Activated CD8-positive, alpha-beta T cell treated with anti-CD3 and anti-CD28 coated beads for 36 hours (primary cell): Measurements from ENCODE around the gene PRRT4. TPM values are rescaled to one million over a fixed set of nuclear protein-coding genes. Genes with fewer than 3 reads are reported as not detected.

Experiments used
- ATAC-seq: fragments of 200-7000 bp; cut with Tn5 transposase; one replicate; pipeline ENCODE4 v1.10.0; 2021; ENCODE audit warnings: mild to moderate bottlenecking, moderate library complexity
- CTCF ChIA-PET: fragments of 350-600 bp; sonication (Branson Sonifier 250); formaldehyde crosslinking; loops from one replicate; lab custom pipeline; 2021; ENCODE audit warnings: antibody characterized with exemption; lab: Charles Lee
- POLR2A ChIA-PET: fragments of 350-600 bp; sonication (Branson Sonifier 250); formaldehyde crosslinking; loops from one replicate; lab custom pipeline; 2021; ENCODE audit warnings: antibody characterized with exemption; lab: Charles Lee
- DNase-seq: peaks from one replicate; pipeline ENCODE4 v3.0.0-alpha.2; 2020
- H3K27ac Mint-ChIP-seq: one replicate; pipeline ENCODE4 v1.8.0; 2021; ENCODE audit warnings: mild to moderate bottlenecking, mixed read lengths
- H3K27me3 Mint-ChIP-seq: one replicate; pipeline ENCODE4 v1.8.0; 2021; ENCODE audit warnings: mixed read lengths
- H3K36me3 Mint-ChIP-seq: one replicate; pipeline ENCODE4 v1.8.0; 2021; ENCODE audit warnings: low read depth, mixed read lengths
- H3K4me1 Mint-ChIP-seq: one replicate; pipeline ENCODE4 v1.8.0; 2021; ENCODE audit warnings: low read depth, mixed read lengths
- H3K4me3 Mint-ChIP-seq: one replicate; pipeline ENCODE4 v1.8.0; 2021; ENCODE audit warnings: mild to moderate bottlenecking, moderate library complexity, mixed read lengths
- H3K9me3 Mint-ChIP-seq: one replicate; pipeline ENCODE4 v1.8.0; 2021; ENCODE audit warnings: mixed read lengths
- CTCF ChIP-seq: fragments of 200-600 bp; IDR thresholded peaks from one replicate; pipeline ENCODE4 v1.8.0; 2022; ENCODE audit warnings: antibody characterized with exemption, mild to moderate bottlenecking
- intact Hi-C: fragments of 100-400 bp; cut with micrococcal nuclease; formaldehyde crosslinking; loops from one replicate; pipeline ENCODE4 v1.10.0; 2022
- total RNA-seq, 2 experiments: library from RNA; stranded (reverse); gene quantifications; one replicate each; pipeline ENCODE4 v1.2.3, GENCODE V29; 2021

PRRT4 gene
- total RNA-seq, 2 experiments from 2014 or later: 0.20 to 0.69 TPM

- Mint-ChIP-seq H3K4me3 (no peak overlapping the region), H3K27ac (no peak overlapping the region), H3K4me1 (peaks cover 20% of the 10 kb centered on the region), H3K27me3 (no peaks in the 10 kb centered on the region), H3K9me3 (no peaks in the 10 kb centered on the region), H3K36me3 (peaks cover 25% of the 10 kb centered on the region)
- ChIA-PET POLR2A (interaction anchor here (2.0 kb wide), 1 partner anchor 40 kb away, joined by 5 read pairs; the partner anchor contains the start of gene PRRT4), CTCF (interaction anchor here (1.0 to 12.1 kb wide), 3 partner anchors 13 to 59 kb away, joined by 4 to 155 read pairs (median 6); partner anchors contain the start of gene RBM28)
- intact Hi-C loops: loop anchor here (10.0 kb wide), 1 partner anchor 52 kb away; the partner anchor contains the start of gene HILPDA
- no peak for DNase-seq
- no peak for ATAC-seq
- TF ChIP-seq CTCF: no peak
These were observed 40.9 kb upstream of the PRRT4 start for GRCh38 chr7:128402356-128402755.

DNA sequence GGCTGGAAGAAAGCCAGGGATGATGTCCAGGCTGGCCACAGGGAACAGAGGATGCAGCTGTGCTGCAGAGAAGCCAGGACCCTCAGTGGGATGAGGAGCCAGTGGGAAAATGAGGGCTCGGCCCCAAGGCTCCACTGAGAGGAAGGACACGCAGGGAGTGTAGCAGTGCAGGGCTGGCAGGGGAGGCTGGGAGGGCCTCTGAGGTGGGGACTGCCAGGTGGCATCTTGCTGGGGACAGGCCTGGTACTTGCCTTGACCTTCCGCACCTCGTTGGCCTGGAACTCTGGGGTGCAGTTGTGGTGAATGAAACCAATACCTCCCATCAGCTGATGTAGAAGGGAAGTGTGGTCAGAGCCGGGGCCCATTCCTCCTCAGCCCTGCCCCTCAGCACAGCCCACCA lies 39.1 kb upstream of the PRRT4 start:
- no peak for TF ChIP-seq CTCF
- ChIA-PET CTCF (interaction anchor here (0.8 to 12.1 kb wide), 13 partner anchors 11 to 60 kb away, joined by 3 to 155 read pairs (median 3); no protein-coding TSS in a partner anchor), POLR2A (interaction anchor here (0.7 to 0.9 kb wide), 2 partner anchors 16 to 80 kb away, joined by 3 read pairs; no protein-coding TSS in a partner anchor)
- H3K9me3 Mint-ChIP-seq: no peaks in the 10 kb centered on the region
- H3K27ac Mint-ChIP-seq: no peak overlapping the region
- intact Hi-C loops: loop anchor here (10.0 kb wide), 1 partner anchor 54 kb away; the partner anchor contains the start of gene HILPDA
- H3K4me1 Mint-ChIP-seq: peaks cover 14% of the 10 kb centered on the region
- H3K4me3 Mint-ChIP-seq: no peak overlapping the region
- peaks cover 34% of the 10 kb centered on the region for H3K36me3 Mint-ChIP-seq
- ATAC-seq: no peak
- no peak for DNase-seq
- H3K27me3 Mint-ChIP-seq: no peaks in the 10 kb centered on the region

GRCh38 chr7:128399991-128400390 lies 38.5 kb upstream of the PRRT4 start:
- DNase-seq (no peak), ATAC-seq (no peak)
- intact Hi-C loops: loop anchor here (10.0 kb wide), 1 partner anchor 55 kb away; the partner anchor contains the start of gene HILPDA
- peaks cover 13% of the 10 kb centered on the region for H3K4me1 Mint-ChIP-seq
- H3K36me3 Mint-ChIP-seq: peaks cover 33% of the 10 kb centered on the region
- no peaks in the 10 kb centered on the region for H3K9me3 Mint-ChIP-seq
- no peaks in the 10 kb centered on the region for H3K27me3 Mint-ChIP-seq
- ChIA-PET CTCF (interaction anchor here (0.9 to 12.1 kb wide), 9 partner anchors 9 to 61 kb away, joined by 3 to 155 read pairs (median 4); no protein-coding TSS in a partner anchor), POLR2A (no interaction called here)
- no peak for TF ChIP-seq CTCF
- H3K4me3 Mint-ChIP-seq: no peak overlapping the region
- no peak overlapping the region for H3K27ac Mint-ChIP-seq

- no peaks in the 10 kb centered on the region for H3K9me3 Mint-ChIP-seq
These were observed 37.3 kb upstream of the PRRT4 start for GRCh38 chr7:128398841-128399135.

More at GRCh38 chr7:128398841-128399135, 37.3 kb upstream of the PRRT4 start:
- no peak overlapping the region for H3K27ac Mint-ChIP-seq
- H3K4me1 Mint-ChIP-seq: peaks cover 2% of the 10 kb centered on the region
- peak; percentile 21 for ATAC-seq
- H3K27me3 Mint-ChIP-seq: no peaks in the 10 kb centered on the region
- DNase-seq: no peak
- H3K36me3 Mint-ChIP-seq: peaks cover 30% of the 10 kb centered on the region
- no peak for TF ChIP-seq CTCF
- POLR2A ChIA-PET: no interaction called here
- intact Hi-C loops: no loop called here
- CTCF ChIA-PET: interaction anchor here (1.1 to 12.1 kb wide), 14 partner anchors 8 to 58 kb away, joined by 3 to 155 read pairs (median 6); no protein-coding TSS in a partner anchor
- no peak overlapping the region for H3K4me3 Mint-ChIP-seq
